ENCODE measurements around the gene CELF4.

DNA sequence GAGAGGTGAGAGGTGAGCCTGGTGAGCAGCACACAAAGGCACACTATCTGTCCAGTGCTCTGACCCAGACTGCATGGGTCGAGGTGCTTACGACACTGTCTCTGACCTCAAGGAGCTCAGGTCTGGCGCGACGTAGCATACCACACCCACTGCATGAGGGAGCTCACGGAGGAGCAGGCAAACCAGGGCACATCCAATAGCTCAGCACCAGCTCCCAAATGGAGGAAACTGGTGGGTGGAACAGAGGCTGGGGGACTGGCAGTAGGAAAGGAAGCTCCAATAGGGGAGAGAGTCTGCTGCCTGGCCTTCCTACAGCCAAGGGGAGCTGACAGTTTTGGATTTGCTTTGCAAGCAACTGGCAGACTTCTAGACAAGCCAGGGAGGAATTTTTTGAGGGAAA, 36.3 kb downstream of the CELF4 start:
- TF ChIP-seq CTCF (conservative IDR thresholded peaks at IDR 0.05; ENCODE audit: low read depth, low read length) (no peak), EZH2phosphoT487 (IDR thresholded peaks at IDR 0.05; ENCODE audit: borderline replicate concordance, low read length) (no peak)

All from PC-3 (cell line).